Measurements from ENCODE around the gene OR52D1. TPM values are rescaled to one million over a fixed set of nuclear protein-coding genes. Genes with fewer than 3 reads are reported as not detected.

The OR52D1 gene
- total RNA-seq, 1 experiment from 2014 or later, result not detected

DNA sequence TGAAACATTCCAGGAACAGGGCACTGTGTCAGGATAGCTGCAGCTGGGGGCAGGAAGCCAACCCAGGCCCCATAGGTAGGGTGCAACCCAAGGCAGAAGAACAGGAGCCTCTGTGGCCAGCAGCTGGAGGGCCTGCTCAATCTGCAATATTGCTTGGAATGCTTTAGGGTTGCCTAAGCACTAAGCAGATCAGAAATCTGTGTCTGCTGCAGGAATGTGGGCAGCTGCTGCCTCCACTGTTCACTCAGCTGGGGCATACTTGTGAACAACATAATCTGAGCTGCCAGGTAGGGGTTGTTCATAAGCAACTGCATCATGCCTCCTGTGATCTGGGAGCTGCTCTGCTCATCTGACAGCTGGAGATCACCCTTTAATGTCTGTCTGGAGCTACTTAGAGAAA, 26.4 kb downstream of the OR52D1 start:
- TF ChIP-seq, protein P1, sequence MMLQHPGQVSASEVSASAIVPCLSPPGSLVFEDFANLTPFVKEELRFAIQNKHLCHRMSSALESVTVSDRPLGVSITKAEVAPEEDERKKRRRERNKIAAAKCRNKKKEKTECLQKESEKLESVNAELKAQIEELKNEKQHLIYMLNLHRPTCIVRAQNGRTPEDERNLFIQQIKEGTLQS (IDR thresholded peaks at IDR 0.05), result no peak
- TF ChIP-seq SP1 (IDR thresholded peaks at IDR 0.05; ENCODE audit: low read depth), result no peak
- TF ChIP-seq MAX (IDR thresholded peaks at IDR 0.05), result no peak
- POLR2A ChIA-PET, result interaction anchor here (2.2 kb wide), 1 partner anchor 10 kb away, joined by 15 read pairs; no protein-coding TSS in a partner anchor
- intact Hi-C loops (cut with micrococcal nuclease), result no loop called here
- no peaks in the 10 kb centered on the region for H3K9me3 ChIP-seq (ENCODE audit: control insufficient read depth in 1 of 2, insufficient read depth in 1 of 2, low read depth in 1 of 2, low read length in 2 of 2)
- no TSS peak for BruUV-seq (replicated peaks)
- RAD21 ChIA-PET (ENCODE audit: low non-redundant PET in 1 of 2, low total read pairs in 2 of 2, uncharacterized antibody in 2 of 2, unreplicated experiment in 2 of 2), result no interaction called here
- no peak overlapping the region for H3K4me2 ChIP-seq (ENCODE audit: low read length)
- CTCF ChIA-PET, result no interaction called here
- H3K79me2 ChIP-seq (ENCODE audit: insufficient read depth, low read length), result no peaks in the 10 kb centered on the region
- H3K36me3 ChIP-seq (ENCODE audit: control insufficient read depth in 1 of 2, insufficient read depth in 2 of 2, low read length in 2 of 2), result no peaks in the 10 kb centered on the region
- no peak overlapping the region for H3K9ac ChIP-seq (ENCODE audit: low read length)
- H4K20me1 ChIP-seq (ENCODE audit: insufficient read depth), result no peaks in the 10 kb centered on the region
- DNase-seq (ENCODE audit: low read depth, low spot score) (no peak), ATAC-seq (no peak)
- H3K4me3 ChIP-seq (replicated peaks in 1 of 2; ENCODE audit: low read depth in 1 of 2, low read length in 2 of 2), result no peak overlapping the region
- no peak overlapping the region for H3K27ac ChIP-seq (ENCODE audit: low read depth, low read length)
- H3K9me2 ChIP-seq (ENCODE audit: insufficient read depth), result no peaks in the 10 kb centered on the region
- H3K4me1 ChIP-seq (ENCODE audit: control insufficient read depth in 1 of 2, insufficient read depth in 2 of 2, low read length in 2 of 2), result no peaks in the 10 kb centered on the region
- no peak overlapping the region for H2AFZ ChIP-seq (ENCODE audit: low read depth, low read length, poor library complexity, severe bottlenecking)
- H3K27me3 ChIP-seq (ENCODE audit: insufficient read depth, low read length), result peaks cover 6% of the 10 kb centered on the region; the same call in 1 of the 2 replicates

- no TSS peak for BruUV-seq (replicated peaks)
- Histone ChIP-seq H3K36me3 (ENCODE audit: control insufficient read depth in 1 of 2, insufficient read depth in 2 of 2, low read length in 2 of 2) (no peaks in the 10 kb centered on the region), H3K4me3 (replicated peaks in 1 of 2; ENCODE audit: low read depth in 1 of 2, low read length in 2 of 2) (no peak within 1 kb of the TSS), H3K79me2 (ENCODE audit: insufficient read depth, low read length) (no peaks in the 10 kb centered on the region), H3K9me2 (ENCODE audit: insufficient read depth) (no peaks in the 10 kb centered on the region), H3K4me2 (ENCODE audit: low read length) (no peak within 1 kb of the TSS), H3K27ac (ENCODE audit: low read depth, low read length) (no peak within 1 kb of the TSS), H3K9me3 (ENCODE audit: control insufficient read depth in 1 of 2, insufficient read depth in 1 of 2, low read depth in 1 of 2, low read length in 2 of 2) (no peaks in the 10 kb centered on the region), H3K4me1 (ENCODE audit: control insufficient read depth in 1 of 2, insufficient read depth in 2 of 2, low read length in 2 of 2) (no peaks in the 10 kb centered on the region), H3K27me3 (ENCODE audit: insufficient read depth, low read length) (peaks cover 3% of the 10 kb centered on the region; the same call in 1 of the 2 replicates), H3K9ac (ENCODE audit: low read length) (no peak within 1 kb of the TSS), H4K20me1 (ENCODE audit: insufficient read depth) (no peaks in the 10 kb centered on the region), H2AFZ (ENCODE audit: low read depth, low read length, poor library complexity, severe bottlenecking) (no peak within 1 kb of the TSS)
- no peak for ATAC-seq
- ChIA-PET CTCF (no interaction called here), POLR2A (interaction anchor here (1.7 kb wide), 1 partner anchor 11 kb away, joined by 13 read pairs; no protein-coding TSS in a partner anchor), RAD21 (ENCODE audit: low non-redundant PET in 1 of 2, low total read pairs in 2 of 2, uncharacterized antibody in 2 of 2, unreplicated experiment in 2 of 2) (no interaction called here)
- intact Hi-C loops (cut with micrococcal nuclease), result no loop called here
- no peak for TF ChIP-seq ZNF274 (IDR thresholded peaks at IDR 0.05; ENCODE audit: low read depth, low read length)
- TF ChIP-seq ELF1 (IDR thresholded peaks at IDR 0.05; ENCODE audit: borderline replicate concordance, low read depth), result no peak
- TF ChIP-seq EGR1 (IDR thresholded peaks at IDR 0.05; ENCODE audit: low read depth), result no peak
- TF ChIP-seq TCF7L2 (IDR thresholded peaks at IDR 0.05; ENCODE audit: borderline replicate concordance, extremely low read depth, insufficient read depth, insufficient read length), result no peak
- no peak for TF ChIP-seq CEBPB (IDR thresholded peaks at IDR 0.05; ENCODE audit: low read depth)
- TF ChIP-seq FOSL1 (IDR thresholded peaks at IDR 0.05; ENCODE audit: low read depth), result no peak
- no peak for TF ChIP-seq MAX (IDR thresholded peaks at IDR 0.05)
- TF ChIP-seq SP1 (IDR thresholded peaks at IDR 0.05; ENCODE audit: low read depth), result no peak
- no peak for TF ChIP-seq CBX3 (IDR thresholded peaks at IDR 0.05; ENCODE audit: low read depth)
- no peak for TF ChIP-seq EZH2phosphoT487 (IDR thresholded peaks at IDR 0.05; ENCODE audit: borderline replicate concordance)
- TF ChIP-seq ZBTB33 (IDR thresholded peaks at IDR 0.05; ENCODE audit: extremely low read depth, insufficient replicate concordance, low read length), result no peak
- no peak for TF ChIP-seq CTCF (IDR thresholded peaks at IDR 0.05 in 2 of 3, conservative IDR thresholded peaks at IDR 0.05 in 1 of 3; ENCODE audit: borderline replicate concordance in 1 of 3, insufficient read depth in 1 of 3, low read depth in 2 of 3, low read length in 2 of 3)
- no peak for TF ChIP-seq POLR2A (IDR thresholded peaks at IDR 0.05; ENCODE audit: borderline replicate concordance, extremely low read depth, insufficient read depth, insufficient read length)
- no peak for TF ChIP-seq ZFX (IDR thresholded peaks at IDR 0.05)
- TF ChIP-seq, protein P1 (IDR thresholded peaks at IDR 0.05), result no peak
- no peak for TF ChIP-seq EZH2 (IDR thresholded peaks at IDR 0.05)
- no peak for DNase-seq (ENCODE audit: low read depth, low spot score)
Measured at GRCh38 chr11:5516599-5516998, 28.1 kb downstream of the OR52D1 start, which contains the start of gene UBQLNL. TSS of gene UBQLNL (minus strand) at chr11:5516699. CDS start at chr11:5516441, 258 bp downstream.

Data from HCT116 (cell line).